22Rv1 (cell line): Measurements from ENCODE around the gene CARD11.

Experiments used
- ZFX ChIP-seq: fragments of 450-650 bp; IDR thresholded peaks from 2 replicates; pipeline ENCODE4 v1.6.1; 2017; ENCODE audit warnings: antibody characterized with exemption, borderline replicate concordance
- TF ChIP-seq, protein P1 (sequence below): fragments of 450-650 bp; IDR thresholded peaks from 2 replicates; pipeline ENCODE4 v1.5.1; 2017; ENCODE audit warnings: mild to moderate bottlenecking

DNA sequence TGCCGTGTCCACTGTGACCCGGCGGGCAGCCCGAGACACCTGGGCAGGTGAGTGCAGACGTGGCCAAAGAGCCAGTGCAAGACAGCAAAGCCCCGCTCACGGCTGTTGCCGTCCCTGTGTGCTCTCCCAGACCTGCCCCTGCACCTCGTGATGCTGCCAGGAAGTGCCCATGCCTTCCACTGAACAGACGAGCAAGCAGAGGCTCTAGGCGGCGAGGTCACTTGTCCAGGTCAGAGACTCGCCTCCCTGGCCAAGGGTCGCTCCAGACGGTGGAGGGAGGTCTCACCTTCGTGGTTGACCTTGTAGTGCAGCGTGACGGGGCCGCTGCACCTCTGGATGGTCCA is 121.3 kb downstream of the CARD11 start:
- TF ChIP-seq, protein P1, sequence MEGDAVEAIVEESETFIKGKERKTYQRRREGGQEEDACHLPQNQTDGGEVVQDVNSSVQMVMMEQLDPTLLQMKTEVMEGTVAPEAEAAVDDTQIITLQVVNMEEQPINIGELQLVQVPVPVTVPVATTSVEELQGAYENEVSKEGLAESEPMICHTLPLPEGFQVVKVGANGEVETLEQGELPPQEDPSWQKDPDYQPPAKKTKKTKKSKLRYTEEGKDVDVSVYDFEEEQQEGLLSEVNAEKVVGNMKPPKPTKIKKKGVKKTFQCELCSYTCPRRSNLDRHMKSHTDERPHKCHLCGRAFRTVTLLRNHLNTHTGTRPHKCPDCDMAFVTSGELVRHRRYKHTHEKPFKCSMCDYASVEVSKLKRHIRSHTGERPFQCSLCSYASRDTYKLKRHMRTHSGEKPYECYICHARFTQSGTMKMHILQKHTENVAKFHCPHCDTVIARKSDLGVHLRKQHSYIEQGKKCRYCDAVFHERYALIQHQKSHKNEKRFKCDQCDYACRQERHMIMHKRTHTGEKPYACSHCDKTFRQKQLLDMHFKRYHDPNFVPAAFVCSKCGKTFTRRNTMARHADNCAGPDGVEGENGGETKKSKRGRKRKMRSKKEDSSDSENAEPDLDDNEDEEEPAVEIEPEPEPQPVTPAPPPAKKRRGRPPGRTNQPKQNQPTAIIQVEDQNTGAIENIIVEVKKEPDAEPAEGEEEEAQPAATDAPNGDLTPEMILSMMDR: no peak
- TF ChIP-seq ZFX: no peak
